Epithelial cell of proximal tubule (primary cell): ENCODE measurements around the gene HDAC5. TPM values are rescaled to one million over a fixed set of nuclear protein-coding genes. Genes with fewer than 3 reads are reported as not detected.

Source experiments
- DNase-seq: peaks from one replicate; pipeline ENCODE4 v3.0.0-alpha.2; 2011; ENCODE audit warnings: low read depth
- H3K4me3 ChIP-seq: 2 replicates; pipeline ENCODE4 v1.5.1; 2011; ENCODE audit warnings: low read depth, mild to moderate bottlenecking, low read length
- CTCF ChIP-seq: conservative IDR thresholded peaks from 2 replicates; pipeline ENCODE4 v1.5.1; 2012; ENCODE audit warnings: low read depth, mild to moderate bottlenecking, low read length
- total RNA-seq: library from RNA; depleted of rRNA; stranded (reverse); fragments of >200 nt; gene quantifications from 2 replicates; pipeline ENCODE4 v1.2.3, GENCODE V29; 2015

The HDAC5 gene
- total RNA-seq, 1 donor from 2014 or later, result 13.5 TPM

- no peak overlapping the region for H3K4me3 ChIP-seq
- no peak for TF ChIP-seq CTCF
- DNase-seq, result no peak
These were observed 27.6 kb downstream of the HDAC5 start for GRCh38 chr17:44095647-44096496.

- TF ChIP-seq CTCF, result no peak
- H3K4me3 ChIP-seq, result no peak overlapping the region
- DNase-seq, result no peak
These were observed 28.1 kb downstream of the HDAC5 start for GRCh38 chr17:44095388-44095646.

- no peak for DNase-seq
- no peak overlapping the region for H3K4me3 ChIP-seq
- TF ChIP-seq CTCF, result no peak
These were observed 28.6 kb downstream of the HDAC5 start for GRCh38 chr17:44094701-44095387.

GRCh38 chr17:44093231-44093900 lies 30.1 kb downstream of the HDAC5 start:
- DNase-seq, result no peak

GRCh38 chr17:44092051-44092450 lies 31.4 kb downstream of the HDAC5 start:
- TF ChIP-seq CTCF, result no peak
- no peak overlapping the region for H3K4me3 ChIP-seq

More at GRCh38 chr17:44093231-44093900, 30.1 kb downstream of the HDAC5 start:
- no peak overlapping the region for H3K4me3 ChIP-seq
- no peak for TF ChIP-seq CTCF

GRCh38 chr17:44091200-44091997 lies 32.0 kb downstream of the HDAC5 start:
- DNase-seq, result no peak
- no peak overlapping the region for H3K4me3 ChIP-seq
- no peak for TF ChIP-seq CTCF

More at GRCh38 chr17:44092051-44092450, 31.4 kb downstream of the HDAC5 start:
- no peak for DNase-seq
